GM19395 (cell line): Measurements from ENCODE around the gene NEURL3.
"Not testable (repeated sequence)": the region's sequence is repeated elsewhere in the genome, so short reads cannot be mapped to it uniquely, and the experiment has no call there.

ENCODE experiments used
- ATAC-seq: cut with Tn5 transposase; IDR thresholded peaks from one replicate; pipeline ENCODE4 v1.9.1; 2021; ENCODE audit warnings: mild to moderate bottlenecking, moderate library complexity; ENCODE audit not compliant: unreplicated experiment

Gene NEURL3, protein sequence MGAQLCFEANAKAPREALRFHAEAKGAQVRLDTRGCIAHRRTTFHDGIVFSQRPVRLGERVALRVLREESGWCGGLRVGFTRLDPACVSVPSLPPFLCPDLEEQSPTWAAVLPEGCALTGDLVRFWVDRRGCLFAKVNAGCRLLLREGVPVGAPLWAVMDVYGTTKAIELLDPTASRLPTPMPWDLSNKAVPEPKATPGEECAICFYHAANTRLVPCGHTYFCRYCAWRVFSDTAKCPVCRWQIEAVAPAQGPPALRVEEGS

DNA sequence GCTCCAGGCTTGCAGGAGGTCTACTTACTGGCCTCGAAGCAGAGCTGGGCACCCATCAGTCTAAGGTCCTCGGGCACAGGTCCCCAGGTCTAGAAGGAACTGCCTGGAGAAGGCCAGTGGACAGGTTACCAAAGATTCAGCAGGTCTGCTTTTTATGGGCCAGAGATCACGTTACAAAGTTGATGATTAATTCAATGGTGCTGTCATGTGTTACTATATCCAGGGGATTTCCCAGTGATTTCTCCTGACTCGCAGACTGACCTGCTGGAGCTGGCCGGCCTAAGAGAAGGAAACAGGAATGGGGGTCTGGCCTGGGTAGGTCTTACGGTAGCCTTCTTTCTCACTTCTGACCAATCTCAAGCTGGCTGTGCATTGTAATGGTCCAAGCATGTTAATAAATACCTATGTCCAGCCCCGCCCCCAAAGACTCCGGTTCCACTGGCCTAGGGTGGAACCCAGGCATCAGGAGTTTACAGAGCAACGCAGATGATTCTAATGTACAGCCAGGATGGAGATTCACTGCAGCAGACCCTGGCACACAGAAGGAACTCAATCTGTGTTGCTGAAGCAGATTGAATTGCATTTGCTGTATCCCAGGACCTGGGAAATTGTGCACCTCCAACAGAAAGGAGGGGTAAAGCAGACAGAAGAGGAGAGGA lies at the start of gene NEURL3:
Gene NEURL3, minus strand, starts transcription at position 127 of the 659 bp plus-strand sequence. Its CDS starts 71 bp downstream, at position 56.
- no peak for ATAC-seq

DNA sequence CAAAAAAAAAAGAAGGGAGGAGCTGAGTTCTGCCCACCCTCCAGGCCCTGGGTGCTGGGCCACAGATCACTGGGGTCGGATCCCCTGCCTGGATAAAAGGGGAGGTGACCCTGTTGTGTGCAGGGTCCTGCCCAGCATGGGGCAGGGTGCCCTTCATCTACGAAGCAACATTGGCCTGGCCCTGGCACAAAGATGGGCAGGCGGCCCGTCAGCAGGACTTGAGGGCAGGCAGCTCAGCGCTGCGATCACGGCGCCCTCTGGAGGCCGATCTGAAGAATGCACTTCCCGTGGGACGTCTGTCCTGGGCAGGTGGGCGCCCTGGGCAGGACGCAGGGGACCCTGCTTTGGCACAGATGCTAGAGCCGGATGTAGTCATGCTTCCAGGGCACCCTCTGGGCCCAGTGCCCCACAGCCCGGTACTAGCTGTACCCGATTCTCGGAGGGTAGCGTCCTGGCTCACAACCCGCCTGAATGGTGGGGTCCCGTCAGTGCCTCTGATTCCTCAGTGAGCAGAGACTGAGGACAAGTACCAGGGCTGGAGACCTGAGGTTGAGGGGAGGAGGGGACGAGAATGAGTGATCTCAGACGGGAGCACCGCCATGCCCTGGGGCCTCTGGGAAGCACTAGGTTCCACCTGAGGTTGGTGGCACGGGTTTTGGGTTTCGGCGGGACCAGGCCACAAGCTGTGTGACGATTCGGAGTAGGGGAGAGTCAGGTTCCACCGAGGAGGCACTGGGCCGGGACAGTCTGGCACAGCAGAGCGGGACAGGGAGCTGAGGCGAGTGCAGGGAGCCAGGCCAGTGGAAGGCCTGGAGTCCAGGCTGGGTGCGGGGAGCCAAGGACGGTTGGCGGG lies 49.4 kb upstream of the NEURL3 start:
- ATAC-seq, result no peak

DNA sequence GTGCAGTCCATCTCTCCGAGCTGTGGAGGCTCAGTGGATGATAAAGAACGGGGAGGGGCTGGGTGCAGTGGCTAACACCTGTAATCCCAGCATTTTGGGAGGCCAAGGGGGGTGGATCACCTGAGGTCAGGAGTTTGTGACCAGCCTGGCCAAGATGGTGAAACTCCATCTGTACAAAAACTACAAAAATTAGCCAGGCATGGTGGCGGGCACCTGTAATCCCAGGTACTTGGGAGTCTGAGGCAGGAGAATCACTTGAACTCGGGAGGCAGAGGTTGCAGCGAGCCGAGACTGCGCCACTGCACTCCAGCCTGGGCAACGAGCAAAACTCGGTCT lies 48.8 kb upstream of the NEURL3 start:
- ATAC-seq, result not testable (repeated sequence)

DNA sequence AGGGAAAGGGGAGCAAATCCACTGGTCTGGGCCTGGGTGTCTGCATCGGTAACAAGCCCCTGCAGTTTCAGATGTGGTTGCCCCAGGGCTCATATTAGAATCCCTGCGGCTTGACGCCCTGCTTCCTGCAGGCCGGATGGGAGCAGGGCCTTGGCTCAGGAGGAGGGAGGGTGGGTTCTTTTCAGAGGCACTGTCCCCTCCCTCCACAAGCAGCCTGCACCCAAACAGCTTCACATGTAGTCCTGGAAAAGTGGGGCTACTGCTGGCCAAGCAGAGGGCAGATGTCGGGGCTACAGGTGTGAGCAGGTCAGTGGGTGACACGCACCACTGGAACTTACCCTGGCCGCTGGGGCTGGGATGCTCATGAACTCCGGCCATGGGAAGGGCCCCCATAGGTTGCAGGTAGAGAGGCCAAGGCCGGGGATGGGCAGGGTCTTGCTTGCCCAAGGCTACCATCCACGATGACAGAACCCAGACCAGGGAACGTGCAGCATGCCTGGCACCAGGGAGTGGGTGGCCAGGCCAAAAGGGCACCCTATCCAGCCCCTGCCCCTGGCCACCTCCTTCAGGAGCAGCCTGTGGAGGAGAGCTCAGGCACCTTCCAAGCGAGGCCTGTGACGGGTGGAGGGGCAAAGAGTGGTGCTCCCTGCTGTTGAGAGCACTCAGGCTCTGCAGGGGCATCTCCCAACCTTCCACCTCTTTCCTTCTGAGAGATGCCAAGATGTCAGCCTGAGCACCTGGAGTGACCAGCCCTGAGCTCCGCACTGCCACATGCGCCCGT lies 48.2 kb upstream of the NEURL3 start:
- ATAC-seq, result no peak

DNA sequence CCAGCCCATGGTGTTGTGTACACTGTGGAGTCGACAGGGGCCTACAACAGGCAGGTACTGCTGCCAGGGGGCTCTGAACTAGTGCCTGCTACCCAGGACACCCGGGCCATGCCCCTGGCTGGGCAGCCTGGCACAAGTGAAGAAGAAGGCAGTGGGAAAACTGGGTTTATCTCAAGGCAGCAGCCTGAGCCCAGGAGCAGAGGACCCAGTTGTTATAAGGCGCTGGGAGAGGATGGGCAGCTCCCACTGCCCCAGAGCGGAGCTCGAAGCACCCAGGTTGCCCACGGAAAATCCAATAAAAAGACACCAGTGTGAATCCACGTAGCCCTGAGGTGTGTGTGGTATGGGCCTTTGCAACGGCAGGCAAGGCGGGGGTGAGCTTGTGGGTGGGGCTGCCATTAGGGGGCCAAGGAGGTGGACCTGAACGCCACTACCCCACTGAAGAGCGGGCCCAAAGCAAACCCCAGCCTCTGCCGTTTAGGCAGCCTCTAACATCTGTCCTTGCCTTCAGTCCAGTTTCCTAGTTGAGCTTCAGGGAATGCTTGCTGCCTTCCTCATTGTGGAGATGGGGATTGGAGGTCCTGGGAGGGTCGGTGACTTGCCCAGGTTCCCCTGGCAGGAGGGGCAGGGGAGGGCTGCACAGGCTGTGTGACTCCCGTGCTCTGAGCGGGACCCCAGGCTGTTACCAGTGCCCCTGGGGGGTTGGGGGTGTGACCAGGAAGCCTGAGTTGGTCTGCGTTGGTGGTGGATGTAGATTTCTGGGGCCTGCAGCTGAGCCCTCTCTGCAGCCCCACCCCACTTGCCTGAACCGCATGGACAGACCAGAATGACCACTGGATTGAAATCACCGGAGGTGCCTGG lies 47.4 kb upstream of the NEURL3 start:
- ATAC-seq, result no peak

DNA sequence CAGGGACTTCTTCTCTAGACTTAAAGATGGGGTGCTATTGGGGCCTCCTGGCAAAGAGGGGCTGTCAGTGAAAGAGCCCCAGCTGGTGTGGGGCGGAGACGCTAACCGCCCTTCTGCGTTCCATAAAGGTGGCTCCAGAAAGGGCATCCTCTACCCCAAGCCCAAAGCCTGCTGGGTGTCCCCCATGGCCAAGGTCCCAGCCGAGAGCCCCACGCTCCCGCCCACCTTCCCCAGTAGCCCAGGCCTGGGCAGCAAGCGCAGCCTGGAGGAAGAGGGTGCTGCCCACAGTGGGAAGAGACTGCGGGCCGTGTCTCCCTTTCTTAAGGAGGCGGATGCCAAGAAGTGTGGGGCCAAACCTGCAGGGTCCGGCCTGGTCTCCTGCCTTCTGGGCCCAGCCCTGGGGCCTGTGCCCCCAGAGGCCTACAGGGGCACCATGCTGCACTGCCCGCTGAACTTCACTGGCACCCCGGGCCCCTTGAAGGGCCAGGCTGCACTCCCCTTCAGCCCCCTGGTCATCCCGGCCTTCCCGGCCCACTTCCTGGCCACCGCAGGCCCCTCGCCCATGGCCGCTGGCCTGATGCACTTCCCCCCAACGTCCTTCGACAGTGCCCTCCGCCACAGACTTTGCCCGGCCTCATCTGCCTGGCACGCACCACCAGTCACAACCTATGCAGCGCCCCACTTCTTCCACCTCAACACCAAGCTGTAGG lies 46.6 kb upstream of the NEURL3 start:
- no peak for ATAC-seq

DNA sequence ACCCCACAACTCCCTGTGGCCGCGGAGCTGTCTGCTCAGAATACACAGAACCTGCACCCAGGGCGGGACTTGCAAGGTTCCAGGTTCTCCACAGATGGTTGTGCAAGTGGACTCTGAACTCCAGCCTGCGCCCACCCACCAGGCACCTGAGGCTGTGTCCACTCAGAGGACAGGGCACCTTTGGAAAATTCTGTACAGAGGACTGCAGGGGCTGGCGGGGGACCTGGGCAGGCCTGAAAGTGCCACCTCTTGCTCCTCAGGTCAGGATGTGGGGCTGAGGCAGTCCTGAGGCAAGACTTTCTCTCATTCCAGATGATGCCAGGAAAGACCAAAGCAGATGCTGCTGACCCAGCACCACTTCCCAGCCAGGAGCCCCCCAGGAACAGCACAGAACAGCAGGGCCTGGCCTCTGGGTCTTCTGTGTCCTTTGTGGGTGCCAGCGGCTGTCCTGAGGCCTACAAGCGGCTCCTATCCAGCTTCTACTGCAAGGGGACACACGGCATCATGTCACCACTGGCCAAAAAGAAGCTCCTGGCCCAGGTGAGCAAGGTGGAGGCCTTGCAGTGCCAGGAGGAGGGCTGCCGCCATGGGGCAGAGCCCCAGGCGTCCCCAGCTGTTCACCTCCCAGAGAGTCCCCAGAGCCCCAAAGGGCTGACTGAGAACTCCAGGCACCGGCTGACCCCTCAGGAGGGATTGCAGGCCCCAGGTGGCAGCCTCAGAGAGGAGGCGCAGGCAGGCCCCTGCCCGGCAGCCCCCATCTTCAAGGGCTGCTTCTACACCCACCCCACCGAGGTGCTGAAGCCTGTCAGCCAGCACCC lies 45.8 kb upstream of the NEURL3 start:
- ATAC-seq, result no peak

DNA sequence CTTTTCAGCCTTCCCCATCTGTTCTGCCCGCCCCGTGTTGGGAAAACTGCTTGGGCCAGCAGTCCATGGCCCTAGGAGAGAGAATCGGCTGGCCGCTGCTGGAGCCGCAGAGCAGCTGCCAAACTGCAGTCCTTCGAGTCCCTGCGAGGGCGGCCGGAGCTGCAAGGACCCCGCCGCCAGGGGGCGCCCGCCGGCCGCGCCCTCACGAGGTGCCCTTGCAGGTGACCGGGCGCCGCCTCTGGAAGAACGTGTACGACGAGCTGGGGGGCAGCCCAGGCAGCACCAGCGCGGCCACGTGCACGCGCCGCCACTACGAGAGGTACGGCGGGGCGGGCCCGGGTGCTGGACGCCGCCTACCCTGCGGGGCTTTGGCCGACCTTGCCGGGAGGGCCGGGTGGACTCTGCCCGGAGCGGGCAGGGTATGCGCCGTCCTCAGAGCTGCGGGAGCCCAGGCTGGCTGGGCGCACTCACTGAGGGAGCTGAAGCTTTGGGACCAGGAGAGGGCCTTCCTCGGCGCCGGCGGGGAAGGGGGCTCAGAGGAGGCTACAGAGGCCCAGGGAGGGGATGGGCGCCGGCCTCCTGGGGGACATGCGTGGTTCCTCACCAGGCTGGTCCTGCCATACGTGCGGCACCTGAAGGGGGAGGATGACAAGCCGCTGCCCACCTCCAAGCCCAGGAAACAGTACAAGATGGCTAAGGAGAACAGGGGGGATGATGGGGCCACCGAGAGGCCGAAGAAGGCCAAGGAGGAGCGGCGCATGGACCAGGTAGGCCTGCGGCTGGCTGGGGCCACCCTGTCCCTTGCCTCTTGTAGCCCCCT lies 45.0 kb upstream of the NEURL3 start:
- no peak for ATAC-seq

DNA sequence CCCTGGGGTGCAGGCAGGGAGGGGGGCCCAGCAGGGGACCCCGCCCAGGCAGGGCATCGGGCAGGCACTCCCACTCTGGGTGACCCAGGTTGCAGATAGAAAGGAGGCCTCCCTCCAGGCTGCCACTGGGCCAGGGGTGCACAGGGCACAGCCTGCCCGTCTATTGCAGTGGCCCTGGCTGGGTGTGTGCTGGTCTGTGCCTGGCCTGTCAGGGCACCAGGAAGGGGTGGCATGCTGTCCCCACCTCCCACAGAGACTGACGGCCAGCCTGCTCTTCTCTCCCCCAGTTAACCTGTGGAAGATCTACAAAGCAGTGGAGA lies 44.3 kb upstream of the NEURL3 start:
- ATAC-seq, result no peak

DNA sequence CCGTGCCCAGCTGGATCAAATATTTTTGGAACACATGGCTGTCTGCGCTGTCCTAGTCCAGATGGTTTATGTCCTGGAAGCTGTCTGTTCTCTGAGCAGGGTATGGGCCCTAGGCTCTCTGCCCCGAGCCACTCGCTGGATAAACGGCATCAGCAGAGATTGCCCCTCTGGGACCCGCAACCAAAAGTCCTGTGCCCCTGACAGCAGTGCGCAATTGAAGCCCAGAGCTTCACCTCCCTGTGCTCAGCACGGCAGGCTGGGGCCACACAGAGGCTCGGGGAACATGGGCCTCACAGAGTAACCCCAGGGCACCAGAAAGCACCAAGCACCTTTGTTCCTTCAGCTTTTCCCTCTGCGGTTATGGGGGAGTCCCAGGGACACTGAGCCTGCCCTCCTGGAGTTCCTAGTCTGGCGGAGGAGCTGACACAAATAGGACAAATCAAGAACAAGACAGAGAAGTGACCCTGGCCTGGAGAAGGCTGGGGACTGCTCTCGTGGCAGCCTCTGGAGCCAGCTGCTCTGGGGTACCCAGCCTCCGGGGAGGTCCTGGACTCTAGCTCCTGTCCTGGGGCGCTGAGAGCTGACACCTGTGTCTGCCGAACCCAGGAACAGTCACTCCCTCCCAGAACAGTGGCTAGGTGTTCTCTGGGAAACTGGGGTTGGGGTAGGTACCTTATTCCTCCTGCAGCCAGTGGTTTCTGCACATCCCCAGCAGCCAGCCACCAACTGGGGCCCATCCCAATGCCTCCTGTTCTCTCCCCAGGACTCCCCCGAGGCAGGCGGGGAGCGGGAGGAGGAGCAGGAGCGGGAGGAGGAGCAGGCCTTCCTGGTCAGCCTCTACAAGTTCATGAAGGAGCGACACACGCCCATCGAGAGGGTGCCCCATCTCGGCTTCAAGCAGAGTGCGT lies 43.7 kb upstream of the NEURL3 start:
- no peak for ATAC-seq

DNA sequence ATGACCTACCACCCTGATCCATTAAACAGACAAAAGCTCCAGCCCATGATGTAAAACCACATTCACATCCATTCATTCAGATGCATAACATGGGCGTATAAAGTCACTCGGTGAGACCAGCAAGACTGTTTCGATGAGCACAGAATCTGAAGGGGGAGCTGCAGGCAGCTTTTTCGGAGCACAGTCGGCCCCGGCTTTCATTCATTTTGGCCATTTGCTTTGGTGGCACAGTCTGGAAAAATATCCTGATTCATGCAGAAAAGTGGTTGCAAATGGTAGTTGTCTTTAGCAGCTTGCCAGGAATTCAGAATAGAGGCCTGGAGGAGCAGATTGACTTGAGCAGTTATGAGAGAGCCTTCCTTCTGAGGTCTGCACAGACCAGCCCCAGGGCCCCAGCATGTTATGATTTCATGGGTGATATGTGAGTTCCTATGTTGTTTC lies 42.6 kb upstream of the NEURL3 start:
- no peak for ATAC-seq

DNA sequence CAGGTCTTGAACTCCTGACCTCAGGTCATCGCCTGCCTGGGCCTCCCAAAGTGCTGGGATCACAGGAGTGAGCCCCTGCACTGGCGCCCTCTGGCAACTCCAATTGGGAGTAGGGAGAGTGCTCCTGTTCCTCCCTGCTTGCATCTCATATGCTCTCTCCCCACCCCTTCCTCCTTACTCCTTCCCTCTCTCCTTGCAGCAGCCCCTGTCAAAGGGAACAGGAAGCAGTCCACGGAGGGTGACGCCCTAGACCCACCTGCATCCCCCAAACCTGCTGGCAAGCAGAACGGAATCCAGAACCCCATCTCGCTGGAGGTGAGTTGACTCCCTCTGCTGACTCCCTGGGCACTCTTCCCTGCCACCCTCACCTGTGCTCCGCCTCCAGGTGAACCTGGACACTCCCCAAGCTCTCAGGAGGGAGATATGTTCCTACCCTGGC lies 42.1 kb upstream of the NEURL3 start:
- ATAC-seq, result no peak

DNA sequence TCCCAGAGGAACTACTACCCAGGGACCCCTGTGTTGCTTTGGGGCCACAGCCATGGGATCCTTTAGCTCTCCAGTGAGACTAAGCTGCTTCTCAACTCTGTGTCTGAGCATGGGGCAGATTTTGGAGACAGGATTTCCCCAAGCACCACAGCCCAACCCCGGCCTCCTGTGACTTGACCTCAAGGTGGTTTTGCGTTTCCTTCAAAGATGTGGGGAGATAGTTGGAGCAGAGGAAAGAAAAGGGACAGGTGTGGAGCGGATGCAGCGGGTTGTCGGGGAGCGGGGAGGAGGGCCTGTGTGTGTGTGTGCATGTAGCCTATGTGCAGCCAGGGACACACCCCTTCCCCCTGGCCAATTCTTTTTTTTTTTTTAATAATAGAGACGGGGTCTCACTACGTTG lies 41.6 kb upstream of the NEURL3 start:
- ATAC-seq, result no peak

DNA sequence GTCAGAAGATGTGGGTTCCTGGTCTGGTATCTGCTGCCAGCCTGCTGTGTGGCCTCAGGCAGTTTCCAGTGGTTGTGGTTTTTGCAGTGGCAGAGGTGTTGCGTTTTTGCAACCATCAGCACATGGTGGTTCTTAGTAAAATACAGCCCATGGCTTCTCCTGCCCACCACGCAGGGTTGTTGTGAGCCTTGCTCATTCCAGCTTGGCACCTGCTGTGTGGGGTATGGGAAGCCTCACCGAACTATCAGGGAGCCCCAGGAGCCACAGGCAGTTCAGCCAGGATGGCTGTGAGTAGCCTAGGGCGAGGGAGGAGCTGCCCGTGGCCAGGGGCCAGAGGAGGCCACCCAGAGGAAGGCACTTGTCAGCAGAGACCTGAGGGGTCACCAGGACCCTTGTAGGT lies 41.2 kb upstream of the NEURL3 start:
- ATAC-seq, result no peak

DNA sequence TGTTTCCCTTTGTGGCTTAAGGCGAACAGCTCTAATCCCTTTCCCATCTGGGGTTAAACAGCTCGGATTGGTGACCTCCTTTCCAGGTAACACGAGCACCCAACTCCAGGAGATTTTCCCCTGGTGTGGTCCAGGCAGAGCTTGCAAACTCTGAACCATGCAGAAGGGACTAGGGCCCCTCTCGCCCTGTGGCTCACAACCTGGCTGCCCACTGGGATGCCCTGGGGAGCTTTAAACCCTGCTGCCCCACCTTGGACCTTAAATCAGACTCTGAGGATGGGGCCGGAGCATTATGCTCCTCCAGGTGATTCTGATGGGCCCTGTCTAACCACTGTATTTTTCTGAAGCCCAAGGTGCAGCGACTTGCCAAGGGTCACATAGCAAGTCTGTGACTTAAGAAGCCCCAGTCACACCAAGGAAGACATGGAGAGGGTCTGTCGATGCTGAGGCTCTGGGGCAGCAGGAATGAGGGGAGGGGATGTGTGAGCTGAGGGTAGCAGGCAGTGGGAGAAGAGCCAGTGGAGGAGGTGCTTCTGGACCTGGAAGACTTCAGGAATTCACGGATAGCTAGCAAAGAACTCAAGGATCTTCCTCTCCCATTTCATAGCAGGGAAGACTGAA lies 37.3 kb upstream of the NEURL3 start:
- ATAC-seq, result no peak

DNA sequence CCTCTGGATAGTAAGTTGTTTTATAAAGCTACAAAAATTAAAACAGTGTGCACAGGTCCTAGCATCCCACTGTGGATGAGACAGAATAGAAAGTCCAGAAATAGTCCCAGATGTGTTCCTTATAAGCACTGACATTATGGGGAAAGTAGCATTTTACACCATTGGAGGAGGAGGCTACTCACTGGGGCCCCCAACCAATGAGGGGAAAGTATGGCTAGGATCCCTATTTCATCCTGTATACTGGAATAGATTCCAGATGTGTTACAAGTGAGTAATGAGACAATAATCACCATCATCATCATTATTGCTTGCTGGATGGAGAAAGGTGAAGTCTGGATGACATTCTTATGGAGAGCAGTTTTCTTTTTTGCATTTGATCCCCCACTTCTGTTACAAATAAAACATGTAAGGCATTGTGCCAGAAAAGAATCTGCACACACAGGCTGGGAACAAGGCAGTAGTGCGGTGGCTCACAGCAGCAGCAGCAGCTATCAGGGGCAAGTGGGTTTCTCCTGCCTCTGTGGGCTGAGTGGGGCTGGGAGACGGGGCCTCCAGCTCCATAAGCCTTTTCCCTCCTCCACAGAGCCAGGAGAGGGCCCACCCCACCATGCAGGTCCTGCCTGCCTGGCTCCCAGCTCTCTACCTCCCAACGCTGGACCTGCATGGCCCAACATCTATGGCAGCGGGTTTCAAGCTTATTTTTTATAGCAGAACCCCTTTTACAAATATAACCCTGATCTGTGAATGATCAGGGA lies 36.4 kb upstream of the NEURL3 start:
- ATAC-seq, result no peak
